OCI-LY7 (cell line): ENCODE data around the gene CEP104. TPM values are rescaled to one million over a fixed set of nuclear protein-coding genes. Genes with fewer than 3 reads are reported as not detected.
A peak's percentile ranks its signal among the peaks of the same experiment; 100 is the strongest.

Source experiments
- BruUV-seq: library from RNA; stranded (reverse); fragments of 400-500 nt; replicated peaks from 2 replicates; lab custom pipeline; 2021; lab: Mats Ljungman, UMichigan
- CTCF ChIA-PET: fragments of 300-600 bp; sonication (Branson Sonifier 250); formaldehyde crosslinking; loops from one replicate; lab custom pipeline; 2022; ENCODE audit warnings: antibody characterized with exemption; ENCODE audit not compliant: unreplicated experiment; lab: Charles Lee
- POLR2A ChIA-PET: fragments of 300-600 bp; sonication (Branson Sonifier 250); formaldehyde crosslinking; loops from one replicate; lab custom pipeline; 2022; ENCODE audit warnings: antibody characterized with exemption; lab: Charles Lee
- DNase-seq: peaks from one replicate; pipeline ENCODE4 v3.0.0-alpha.2; 2015; ENCODE audit warnings: low spot score
- H2AFZ ChIP-seq: fragments of 200-600 bp; sonication (generic), shearing (Covaris generic); 2 replicates; pipeline ENCODE4 v1.6.1; 2014; ENCODE audit warnings: mild to moderate bottlenecking, antibody characterized with exemption, low read length, moderate library complexity
- H3K27ac ChIP-seq: fragments of 200-600 bp; sonication (generic); 2 replicates; pipeline ENCODE4 v1.5.1; 2014; ENCODE audit warnings: mixed run types, low read depth, mild to moderate bottlenecking, moderate library complexity, low read length, inconsistent platforms; ENCODE audit not compliant: poor library complexity, severe bottlenecking
- H3K36me3 ChIP-seq: fragments of 200-600 bp; sonication (generic); 2 replicates; pipeline ENCODE4 v1.6.1; 2014; ENCODE audit warnings: mild to moderate bottlenecking, antibody characterized with exemption, low read length, moderate library complexity, mixed read lengths; ENCODE audit not compliant: insufficient read depth
- H3K4me1 ChIP-seq: fragments of 200-600 bp; sonication (generic); 2 replicates; pipeline ENCODE4 v1.5.1; 2014; ENCODE audit warnings: mild to moderate bottlenecking, low read length; ENCODE audit not compliant: insufficient read depth, poor library complexity, severe bottlenecking
- H3K4me2 ChIP-seq: fragments of 200-600 bp; sonication (generic); 2 replicates; pipeline ENCODE4 v1.6.1; 2014; ENCODE audit warnings: mild to moderate bottlenecking, low read length
- H3K4me3 ChIP-seq: fragments of 200-600 bp; sonication (generic); 2 replicates; pipeline ENCODE4 v1.5.1; 2014; ENCODE audit warnings: mild to moderate bottlenecking, low read depth, low read length; ENCODE audit not compliant: poor library complexity, severe bottlenecking
- H3K79me2 ChIP-seq: fragments of 200-600 bp; sonication (generic); 2 replicates; pipeline ENCODE4 v1.6.1; 2016; ENCODE audit warnings: low read depth, mild to moderate bottlenecking, low read length, moderate library complexity, mixed read lengths; ENCODE audit not compliant: insufficient read depth
- H3K9me2 ChIP-seq: fragments of 200-600 bp; sonication (generic); 2 replicates; pipeline ENCODE4 v1.6.1; 2016; ENCODE audit warnings: mild to moderate bottlenecking, low read length, mixed read lengths; ENCODE audit not compliant: insufficient read depth
- H3K9me3 ChIP-seq: fragments of 200-600 bp; sonication (generic); 2 replicates; pipeline ENCODE4 v1.6.1; 2014; ENCODE audit warnings: mild to moderate bottlenecking, mixed run types, low read length, mixed read lengths
- H4K20me1 ChIP-seq: fragments of 200-600 bp; sonication (generic); 2 replicates; pipeline ENCODE4 v1.6.1; 2014; ENCODE audit warnings: mild to moderate bottlenecking, antibody characterized with exemption, low read length, moderate library complexity, mixed read lengths; ENCODE audit not compliant: insufficient read depth
- EZH2phosphoT487 ChIP-seq: fragments of 200-600 bp; sonication (generic); IDR thresholded peaks from 2 replicates; pipeline ENCODE4 v1.6.1; 2018; ENCODE audit warnings: low read depth, borderline replicate concordance, mild to moderate bottlenecking, mixed run types, antibody characterized with exemption, low read length, moderate library complexity, mixed read lengths
- intact Hi-C: fragments of 100-400 bp; cut with micrococcal nuclease; formaldehyde crosslinking; loops from one replicate; pipeline ENCODE4 v1.10.0; 2022; ENCODE audit not compliant: unreplicated experiment
- total RNA-seq, 2 experiments: library from RNA; depleted of rRNA in 1 of 2; stranded (reverse); fragments of >200 nt in 1 of 2; shearing (Covaris generic) in 1 of 2; gene quantifications; 2 replicates each; pipeline ENCODE4 v1.2.3, GENCODE V29; 2014 to 2022
- TF ChIP-seq, protein P1 (sequence below): fragments of 200-600 bp; sonication (generic); conservative IDR thresholded peaks from 2 replicates; pipeline ENCODE4 v1.5.1; 2014; ENCODE audit warnings: mild to moderate bottlenecking, antibody characterized with exemption, low read length, moderate library complexity, mixed read lengths

CEP104 gene
- total RNA-seq, 2 experiments from 2014 or later: 26.8 to 71.0 TPM

- peak overlapping the region; percentile 89 for H3K4me2 ChIP-seq
- no peaks in the 10 kb centered on the region; the same call in 1 of the 2 replicates for H3K36me3 ChIP-seq
- H3K4me1 ChIP-seq: peaks cover 26% of the 10 kb centered on the region
- CTCF ChIA-PET: interaction anchor here (0.6 to 2.5 kb wide), 5 partner anchors 14 to 1444 kb away, joined by 3 to 7 read pairs (median 3); no protein-coding TSS in a partner anchor
- intact Hi-C loops: loop anchor here (5.0 kb wide), 1 partner anchor 189 kb away; no protein-coding TSS in a partner anchor
- peak overlapping the region; percentile 87 for H3K4me3 ChIP-seq
- H3K79me2 ChIP-seq: peaks cover 41% of the 10 kb centered on the region
- no peaks in the 10 kb centered on the region for H3K9me2 ChIP-seq
- BruUV-seq: no TSS peak
- no peaks in the 10 kb centered on the region for H3K9me3 ChIP-seq
- H2AFZ ChIP-seq: no peak overlapping the region
- no peak for TF ChIP-seq EZH2phosphoT487
- TF ChIP-seq, protein P1, sequence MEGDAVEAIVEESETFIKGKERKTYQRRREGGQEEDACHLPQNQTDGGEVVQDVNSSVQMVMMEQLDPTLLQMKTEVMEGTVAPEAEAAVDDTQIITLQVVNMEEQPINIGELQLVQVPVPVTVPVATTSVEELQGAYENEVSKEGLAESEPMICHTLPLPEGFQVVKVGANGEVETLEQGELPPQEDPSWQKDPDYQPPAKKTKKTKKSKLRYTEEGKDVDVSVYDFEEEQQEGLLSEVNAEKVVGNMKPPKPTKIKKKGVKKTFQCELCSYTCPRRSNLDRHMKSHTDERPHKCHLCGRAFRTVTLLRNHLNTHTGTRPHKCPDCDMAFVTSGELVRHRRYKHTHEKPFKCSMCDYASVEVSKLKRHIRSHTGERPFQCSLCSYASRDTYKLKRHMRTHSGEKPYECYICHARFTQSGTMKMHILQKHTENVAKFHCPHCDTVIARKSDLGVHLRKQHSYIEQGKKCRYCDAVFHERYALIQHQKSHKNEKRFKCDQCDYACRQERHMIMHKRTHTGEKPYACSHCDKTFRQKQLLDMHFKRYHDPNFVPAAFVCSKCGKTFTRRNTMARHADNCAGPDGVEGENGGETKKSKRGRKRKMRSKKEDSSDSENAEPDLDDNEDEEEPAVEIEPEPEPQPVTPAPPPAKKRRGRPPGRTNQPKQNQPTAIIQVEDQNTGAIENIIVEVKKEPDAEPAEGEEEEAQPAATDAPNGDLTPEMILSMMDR: peak; percentile 50
- POLR2A ChIA-PET: interaction anchor here (1.4 to 1.7 kb wide), 3 partner anchors 43 to 189 kb away, joined by 3 to 7 read pairs (median 6); no protein-coding TSS in a partner anchor
- peak; percentile 51 for DNase-seq
- H3K27ac ChIP-seq: no peak overlapping the region
- H4K20me1 ChIP-seq: peaks cover 7% of the 10 kb centered on the region; the same call in 1 of the 2 replicates
These were observed 1.4 kb upstream of the CEP104 start for GRCh38 chr1:3858231-3858981.

- no peak for TF ChIP-seq EZH2phosphoT487
- TF ChIP-seq, protein P1: no peak
- ChIA-PET POLR2A (interaction anchor here (1.4 to 1.7 kb wide), 3 partner anchors 43 to 190 kb away, joined by 3 to 7 read pairs (median 6); no protein-coding TSS in a partner anchor), CTCF (interaction anchor here (0.6 to 2.5 kb wide), 3 partner anchors 45 to 170 kb away, joined by 4 to 7 read pairs (median 7); no protein-coding TSS in a partner anchor)
- no peaks in the 10 kb centered on the region for H3K9me3 ChIP-seq
- peaks cover 7% of the 10 kb centered on the region; the same call in 1 of the 2 replicates for H4K20me1 ChIP-seq
- peak overlapping the region; percentile 79 for H2AFZ ChIP-seq
- peaks cover 46% of the 10 kb centered on the region for H3K79me2 ChIP-seq
- peaks cover 26% of the 10 kb centered on the region for H3K4me1 ChIP-seq
- intact Hi-C loops: loop anchor here (1.0 to 5.0 kb wide), 3 partner anchors 43 to 190 kb away; partner anchors contain the start of gene C1orf174
- peak overlapping the region; percentile 87 for H3K4me3 ChIP-seq
- peak; percentile 7 for DNase-seq
- peak overlapping the region; percentile 89 for H3K4me2 ChIP-seq
- BruUV-seq: no TSS peak
- H3K27ac ChIP-seq: peak overlapping the region; percentile 36
- peaks cover 1% of the 10 kb centered on the region; the same call in 1 of the 2 replicates for H3K36me3 ChIP-seq
- H3K9me2 ChIP-seq: no peaks in the 10 kb centered on the region
These were observed 749 bp upstream of the CEP104 start for GRCh38 chr1:3857791-3858129.
